ENCODE data around the gene RAB3GAP1. TPM values are rescaled to one million over a fixed set of nuclear protein-coding genes. Genes with fewer than 3 reads are reported as not detected.

RAB3GAP1 gene
- total and polyA plus RNA-seq, 2 experiments from 2014 or later, result 19.9 to 35.0 TPM

DNA sequence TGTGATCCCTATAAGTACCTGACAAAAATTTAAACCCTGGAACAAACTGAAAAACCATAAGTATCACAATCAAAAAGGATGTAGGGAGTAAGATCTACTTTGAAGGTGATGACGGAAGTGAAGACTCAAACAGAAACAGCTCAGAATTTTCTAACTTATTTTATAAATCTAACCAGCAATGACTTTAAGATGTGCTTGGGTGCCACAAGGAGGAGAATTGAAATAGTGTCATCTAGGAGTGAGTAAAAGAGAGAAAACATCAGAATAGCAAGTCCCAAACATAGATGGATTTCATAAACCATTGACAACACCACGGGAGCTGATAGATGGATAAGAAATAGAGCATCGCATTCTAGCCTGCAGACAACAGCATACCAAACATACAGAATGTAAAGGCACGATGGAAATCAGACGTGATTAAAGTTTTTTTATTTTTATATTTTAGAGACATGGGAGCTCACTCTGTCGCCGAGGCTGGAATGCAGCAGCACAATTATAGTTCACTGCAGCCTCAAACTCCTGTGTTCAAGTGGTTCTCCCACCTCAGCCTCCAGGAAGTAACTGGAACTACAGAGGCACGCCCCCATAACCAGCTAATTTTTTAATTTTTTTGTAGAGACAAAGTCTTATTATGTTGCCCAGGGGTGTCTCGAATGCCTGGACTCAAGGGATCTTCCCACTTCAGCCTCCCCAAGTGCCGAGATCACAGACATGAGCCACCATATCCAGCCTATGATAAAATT, 41.7 kb upstream of the RAB3GAP1 start:
- H3K4me1 ChIP-seq (ENCODE audit: low read depth), result no peaks in the 10 kb centered on the region
- H3K9me3 ChIP-seq (ENCODE audit: low read depth), result no peaks in the 10 kb centered on the region
- DNase-seq (ENCODE audit: low read depth in 1 of 2, low spot score in 1 of 2), result no peak
- H3K27me3 ChIP-seq, result no peaks in the 10 kb centered on the region
- H3K36me3 ChIP-seq, result no peaks in the 10 kb centered on the region
- H3K27ac ChIP-seq, result no peak overlapping the region
- no peak overlapping the region for H3K4me3 ChIP-seq
- TF ChIP-seq, protein P1, sequence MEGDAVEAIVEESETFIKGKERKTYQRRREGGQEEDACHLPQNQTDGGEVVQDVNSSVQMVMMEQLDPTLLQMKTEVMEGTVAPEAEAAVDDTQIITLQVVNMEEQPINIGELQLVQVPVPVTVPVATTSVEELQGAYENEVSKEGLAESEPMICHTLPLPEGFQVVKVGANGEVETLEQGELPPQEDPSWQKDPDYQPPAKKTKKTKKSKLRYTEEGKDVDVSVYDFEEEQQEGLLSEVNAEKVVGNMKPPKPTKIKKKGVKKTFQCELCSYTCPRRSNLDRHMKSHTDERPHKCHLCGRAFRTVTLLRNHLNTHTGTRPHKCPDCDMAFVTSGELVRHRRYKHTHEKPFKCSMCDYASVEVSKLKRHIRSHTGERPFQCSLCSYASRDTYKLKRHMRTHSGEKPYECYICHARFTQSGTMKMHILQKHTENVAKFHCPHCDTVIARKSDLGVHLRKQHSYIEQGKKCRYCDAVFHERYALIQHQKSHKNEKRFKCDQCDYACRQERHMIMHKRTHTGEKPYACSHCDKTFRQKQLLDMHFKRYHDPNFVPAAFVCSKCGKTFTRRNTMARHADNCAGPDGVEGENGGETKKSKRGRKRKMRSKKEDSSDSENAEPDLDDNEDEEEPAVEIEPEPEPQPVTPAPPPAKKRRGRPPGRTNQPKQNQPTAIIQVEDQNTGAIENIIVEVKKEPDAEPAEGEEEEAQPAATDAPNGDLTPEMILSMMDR (IDR thresholded peaks at IDR 0.05; ENCODE audit: low read depth, low read length), result no peak

DNA sequence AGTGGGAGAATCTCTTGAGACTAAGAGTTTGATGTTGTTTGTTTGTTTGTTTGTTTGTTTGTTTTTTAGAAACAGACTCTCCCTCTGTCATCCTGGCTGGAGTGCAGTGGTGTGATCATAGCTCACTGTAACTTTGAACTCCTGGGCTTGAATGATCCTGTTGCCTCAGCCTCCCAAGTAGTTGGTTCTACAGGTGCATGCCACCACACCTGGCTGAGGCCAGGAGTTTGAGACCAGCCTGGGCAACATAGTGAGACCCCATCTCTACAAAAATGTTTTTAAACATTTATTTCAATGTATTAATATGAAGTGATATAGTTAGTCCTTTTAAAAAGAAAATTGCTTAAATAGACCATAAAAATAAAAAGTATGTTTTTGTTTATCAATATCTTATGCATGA, 40.5 kb upstream of the RAB3GAP1 start:
- H3K9me3 ChIP-seq (ENCODE audit: low read depth), result no peaks in the 10 kb centered on the region
- DNase-seq (ENCODE audit: low read depth in 1 of 2, low spot score in 1 of 2), result no peak
- no peak overlapping the region for H3K27ac ChIP-seq
- no peaks in the 10 kb centered on the region for H3K27me3 ChIP-seq
- TF ChIP-seq, protein P1 (IDR thresholded peaks at IDR 0.05; ENCODE audit: low read depth, low read length), result no peak
- H3K4me1 ChIP-seq (ENCODE audit: low read depth), result no peaks in the 10 kb centered on the region
- no peak overlapping the region for H3K4me3 ChIP-seq
- no peaks in the 10 kb centered on the region for H3K36me3 ChIP-seq

DNA sequence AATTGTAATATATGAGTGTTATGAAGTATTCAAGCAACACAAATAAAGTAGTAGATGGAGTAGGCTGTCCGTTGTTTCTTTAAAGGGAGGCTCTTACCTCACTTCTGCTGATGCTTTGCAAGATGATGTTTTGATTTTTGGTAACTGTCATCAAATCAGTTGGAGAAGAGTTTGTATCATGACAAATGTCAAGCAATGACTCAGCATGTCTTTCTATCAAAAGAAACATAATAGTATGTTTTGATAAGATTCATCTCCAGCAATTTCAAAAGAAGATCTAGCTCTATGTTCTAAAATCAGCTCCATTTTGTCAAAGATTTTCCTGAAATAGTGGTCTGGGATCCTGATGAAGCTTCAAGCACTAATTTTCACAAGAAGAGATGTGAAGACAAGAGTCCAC, 30.5 kb upstream of the RAB3GAP1 start:
- no peak overlapping the region for H3K27ac ChIP-seq
- TF ChIP-seq, protein P1 (IDR thresholded peaks at IDR 0.05; ENCODE audit: low read depth, low read length), result no peak
- no peaks in the 10 kb centered on the region for H3K27me3 ChIP-seq
- no peaks in the 10 kb centered on the region for H3K4me1 ChIP-seq (ENCODE audit: low read depth)
- no peaks in the 10 kb centered on the region for H3K9me3 ChIP-seq (ENCODE audit: low read depth)
- no peak for DNase-seq (ENCODE audit: low read depth in 1 of 2, low spot score in 1 of 2)
- H3K36me3 ChIP-seq, result no peaks in the 10 kb centered on the region
- H3K4me3 ChIP-seq, result no peak overlapping the region

DNA sequence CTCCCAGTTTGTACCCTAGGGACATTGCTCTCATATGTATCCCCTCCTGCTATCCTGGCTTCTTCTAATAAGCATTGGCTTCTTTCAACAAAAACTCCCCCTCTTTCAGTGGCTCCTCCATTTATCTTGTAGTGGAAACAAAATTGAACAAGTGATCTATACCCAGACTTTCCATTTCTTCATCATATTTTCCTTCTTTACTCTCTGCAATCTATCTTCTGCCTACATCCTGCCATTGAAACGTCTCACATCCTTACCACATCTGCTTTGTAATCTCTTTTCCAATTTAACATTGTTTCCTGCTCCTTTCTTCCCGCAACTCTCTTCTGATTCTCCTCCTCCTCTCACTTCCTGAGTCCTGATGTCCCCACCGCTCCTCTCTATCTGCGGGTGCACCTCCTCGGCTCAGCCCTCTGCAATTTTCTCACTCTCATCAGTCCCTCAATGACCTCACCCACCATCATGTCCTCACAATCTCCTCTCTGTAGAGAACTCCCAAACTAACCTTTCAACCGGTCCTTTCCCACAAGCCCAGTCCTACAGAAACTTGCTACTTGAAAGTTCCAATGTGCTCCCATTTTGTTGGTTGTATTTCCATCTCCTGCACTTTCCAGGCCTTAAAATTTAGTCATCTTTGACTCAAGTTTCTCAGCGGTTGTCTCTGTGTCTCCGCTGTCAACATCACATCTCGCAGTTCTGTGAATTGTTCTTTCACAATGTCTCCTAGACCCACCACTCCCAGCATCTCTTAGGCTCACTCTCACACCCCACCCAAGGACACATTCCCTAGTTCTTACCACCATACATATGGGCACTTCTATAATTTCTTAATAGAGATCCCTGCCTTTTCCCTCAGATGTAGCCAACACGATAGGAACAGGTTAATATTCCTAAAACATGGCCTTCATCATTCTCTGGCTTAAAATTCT, 28.9 kb upstream of the RAB3GAP1 start:
- H3K27ac ChIP-seq, result no peak overlapping the region
- TF ChIP-seq, protein P1 (IDR thresholded peaks at IDR 0.05; ENCODE audit: low read depth, low read length), result no peak
- no peaks in the 10 kb centered on the region for H3K27me3 ChIP-seq
- no peak overlapping the region for H3K4me3 ChIP-seq
- no peak for DNase-seq (ENCODE audit: low read depth in 1 of 2, low spot score in 1 of 2)
- H3K36me3 ChIP-seq, result no peaks in the 10 kb centered on the region
- H3K4me1 ChIP-seq (ENCODE audit: low read depth), result no peaks in the 10 kb centered on the region
- no peaks in the 10 kb centered on the region for H3K9me3 ChIP-seq (ENCODE audit: low read depth)

DNA sequence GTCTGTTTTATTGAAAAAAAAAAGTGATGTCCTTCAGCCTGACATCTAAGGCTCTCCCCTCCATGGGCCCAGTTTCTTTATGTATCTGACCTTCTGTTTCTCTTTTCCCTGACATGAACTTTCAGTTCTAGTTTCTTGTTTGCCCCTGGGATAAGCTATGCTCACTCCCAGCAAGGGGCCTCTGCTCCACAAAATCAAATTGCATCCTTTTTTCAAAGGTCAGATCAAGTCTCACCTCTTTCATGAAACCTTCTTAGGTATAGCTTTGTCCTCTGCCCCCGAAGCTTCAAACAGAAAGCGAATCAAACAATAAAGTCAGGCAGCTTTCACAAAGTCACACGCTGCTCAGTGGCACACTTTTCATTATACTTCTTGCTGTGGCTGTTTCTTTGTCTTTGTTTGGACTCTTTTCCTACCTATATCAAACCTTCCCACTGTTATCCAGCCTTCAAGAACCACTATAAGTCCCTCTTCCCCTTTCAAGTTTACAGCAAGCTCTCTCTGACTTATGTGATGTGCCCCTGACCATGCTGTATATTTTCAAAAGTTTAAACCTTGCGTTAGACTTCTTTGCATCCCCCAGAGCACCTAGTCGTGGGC, 28.1 kb upstream of the RAB3GAP1 start:
- TF ChIP-seq, protein P1 (IDR thresholded peaks at IDR 0.05; ENCODE audit: low read depth, low read length), result no peak
- Histone ChIP-seq H3K4me1 (ENCODE audit: low read depth) (no peaks in the 10 kb centered on the region), H3K4me3 (no peak overlapping the region), H3K9me3 (ENCODE audit: low read depth) (no peaks in the 10 kb centered on the region), H3K27ac (no peak overlapping the region), H3K36me3 (no peaks in the 10 kb centered on the region), H3K27me3 (no peaks in the 10 kb centered on the region)
- DNase-seq (ENCODE audit: low read depth in 1 of 2, low spot score in 1 of 2), result no peak
